Effector memory CD4-positive, alpha-beta T cell (primary cell): ENCODE measurements around the gene DPPA4.

ENCODE experiments used
- DNase-seq, 3 donors: peaks; one replicate each; pipeline ENCODE4 v3.0.0-alpha.2; 2020
- H3K27ac ChIP-seq: 2 replicates; pipeline ENCODE4 v1.7.0; 2013; ENCODE audit warnings: mild to moderate bottlenecking, low read length, moderate library complexity; ENCODE audit not compliant: insufficient read depth, poor library complexity, severe bottlenecking
- H3K27me3 ChIP-seq: replicated peaks from 2 replicates; pipeline ENCODE4 v1.7.0; 2013; ENCODE audit warnings: mild to moderate bottlenecking, low read length; ENCODE audit not compliant: insufficient read depth, control insufficient read depth, poor library complexity, severe bottlenecking
- H3K36me3 ChIP-seq: 2 replicates; pipeline ENCODE4 v1.7.0; 2013; ENCODE audit warnings: mild to moderate bottlenecking, low read length, moderate library complexity; ENCODE audit not compliant: control insufficient read depth, insufficient read depth
- H3K4me1 ChIP-seq: 2 replicates; pipeline ENCODE4 v1.7.0; 2013; ENCODE audit warnings: low read length, mild to moderate bottlenecking; ENCODE audit not compliant: control insufficient read depth, insufficient read depth, poor library complexity, severe bottlenecking
- H3K4me3 ChIP-seq: 2 replicates; pipeline ENCODE4 v1.7.0; 2013; ENCODE audit warnings: low read length, low read depth, mild to moderate bottlenecking; ENCODE audit not compliant: insufficient read depth, poor library complexity, severe bottlenecking
- H3K9me3 ChIP-seq: 2 replicates; pipeline ENCODE4 v1.7.0; 2013; ENCODE audit warnings: mild to moderate bottlenecking, low read length, moderate library complexity; ENCODE audit not compliant: control insufficient read depth

Gene DPPA4

DNA sequence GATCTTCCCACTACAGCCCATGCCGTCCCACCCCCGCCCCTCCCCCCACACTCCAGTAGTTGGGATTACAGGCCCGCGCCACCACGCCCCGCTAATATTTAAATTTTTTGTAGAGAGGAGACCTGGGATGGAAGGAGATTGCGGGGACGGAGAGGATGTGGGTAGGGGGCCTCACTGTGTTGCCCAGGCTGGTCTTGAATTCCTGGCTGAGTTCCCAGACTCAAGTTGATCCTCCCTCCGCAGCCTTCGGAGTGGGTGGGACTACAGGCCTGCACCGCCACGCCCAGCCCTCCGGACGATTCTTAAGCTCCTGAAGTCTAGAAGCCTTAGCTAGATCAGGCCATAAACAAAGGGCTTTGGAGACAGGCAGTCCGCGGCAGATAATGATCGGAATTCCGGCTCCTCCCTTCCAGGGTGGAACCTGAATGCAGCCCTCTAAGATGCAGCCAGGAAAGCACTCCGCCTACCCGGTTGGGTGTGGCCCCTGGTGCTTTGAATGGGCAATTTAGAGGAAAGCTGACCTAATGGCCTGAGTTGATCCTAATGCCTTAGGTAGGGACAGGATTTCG is 21.1 kb downstream of the DPPA4 start, which contains the start of gene DPPA2:
Gene DPPA2, minus strand, starts transcription at position 356 of the 569 bp plus-strand sequence. CDS start 1,975 bp downstream, outside the sequence.
- Histone ChIP-seq H3K27me3 (no peaks in the 10 kb centered on the region), H3K4me3 (no peak within 1 kb of the TSS), H3K36me3 (no peaks in the 10 kb centered on the region), H3K9me3 (no peaks in the 10 kb centered on the region), H3K27ac (no peak within 1 kb of the TSS), H3K4me1 (no peaks in the 10 kb centered on the region)
- no peak for DNase-seq

- H3K36me3 ChIP-seq: no peaks in the 10 kb centered on the region
- H3K4me1 ChIP-seq: no peaks in the 10 kb centered on the region
- no peaks in the 10 kb centered on the region for H3K27me3 ChIP-seq
- H3K9me3 ChIP-seq: no peaks in the 10 kb centered on the region
- no peak overlapping the region for H3K27ac ChIP-seq
- no peak overlapping the region for H3K4me3 ChIP-seq
- DNase-seq: no peak
Observed at GRCh38 chr3:109313061-109313460, 24.3 kb downstream of the DPPA4 start.

DNA sequence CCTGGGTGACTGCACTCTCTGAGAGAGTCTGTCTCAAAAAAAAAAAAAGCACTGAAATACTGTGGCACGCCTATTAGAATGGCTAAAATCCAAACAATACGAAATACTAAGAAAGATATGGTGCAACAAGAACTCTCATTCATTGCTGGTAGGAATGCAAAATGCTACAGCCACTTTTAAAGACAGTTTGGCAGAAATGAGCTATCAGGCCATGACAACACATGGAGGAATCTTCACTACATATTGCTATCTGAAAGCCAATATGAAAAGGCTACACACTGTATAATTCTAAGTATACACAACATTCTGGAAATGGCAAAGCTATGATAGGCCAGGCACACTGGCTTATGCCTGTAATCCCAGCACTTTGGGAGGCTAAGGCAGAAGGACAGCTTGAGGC is 39.9 kb downstream of the DPPA4 start:
- Histone ChIP-seq H3K36me3 (no peaks in the 10 kb centered on the region), H3K27me3 (no peaks in the 10 kb centered on the region), H3K9me3 (no peaks in the 10 kb centered on the region), H3K4me3 (no peak overlapping the region), H3K4me1 (no peaks in the 10 kb centered on the region), H3K27ac (no peak overlapping the region)
- DNase-seq: no peak

- Histone ChIP-seq H3K27me3 (no peaks in the 10 kb centered on the region), H3K4me3 (no peak overlapping the region), H3K9me3 (no peaks in the 10 kb centered on the region), H3K27ac (no peak overlapping the region), H3K4me1 (no peaks in the 10 kb centered on the region), H3K36me3 (no peaks in the 10 kb centered on the region)
- DNase-seq: no peak
Observed at GRCh38 chr3:109284071-109284470, 53.3 kb downstream of the DPPA4 start.

- H3K27ac ChIP-seq: no peak overlapping the region
- H3K4me1 ChIP-seq: no peaks in the 10 kb centered on the region
- H3K9me3 ChIP-seq: no peaks in the 10 kb centered on the region
- H3K36me3 ChIP-seq: no peaks in the 10 kb centered on the region
- no peaks in the 10 kb centered on the region for H3K27me3 ChIP-seq
- no peak for DNase-seq
- no peak overlapping the region for H3K4me3 ChIP-seq
Observed at GRCh38 chr3:109278546-109278945, 58.8 kb downstream of the DPPA4 start.

DNA sequence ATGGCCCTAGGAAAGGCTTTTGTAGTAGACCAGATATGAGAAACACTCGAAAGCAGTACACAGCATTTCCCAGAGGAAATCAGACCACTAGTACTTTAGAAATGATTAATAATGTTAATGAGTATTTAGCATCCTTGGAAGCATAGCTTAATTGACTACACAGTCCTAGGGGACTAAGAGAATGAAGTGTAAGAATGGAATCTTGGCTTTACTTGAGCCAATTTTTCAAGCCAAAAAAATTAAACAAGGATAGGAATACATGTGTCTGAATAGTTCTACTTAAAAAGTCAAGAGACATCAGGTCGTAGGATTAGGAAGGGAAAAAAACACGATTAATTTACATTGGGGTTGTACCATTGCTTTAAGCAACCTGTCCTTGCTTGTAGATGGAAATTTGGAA is 59.2 kb downstream of the DPPA4 start:
- no peak for DNase-seq
- no peak overlapping the region for H3K4me3 ChIP-seq

More for the DNA sequence above, 59.2 kb downstream of the DPPA4 start:
- no peaks in the 10 kb centered on the region for H3K27me3 ChIP-seq
- H3K27ac ChIP-seq: no peak overlapping the region
- no peaks in the 10 kb centered on the region for H3K4me1 ChIP-seq
- H3K36me3 ChIP-seq: no peaks in the 10 kb centered on the region
- H3K9me3 ChIP-seq: no peaks in the 10 kb centered on the region
